CD8-positive, alpha-beta memory T cell (primary cell): ENCODE data around the gene PLCZ1. TPM values are rescaled to one million over a fixed set of nuclear protein-coding genes. Genes with fewer than 3 reads are reported as not detected.

Experiments
- CTCF ChIA-PET: fragments of 350-600 bp; sonication (Branson Sonifier 250); formaldehyde crosslinking; loops from one replicate; lab custom pipeline; 2021; ENCODE audit warnings: antibody characterized with exemption; lab: Charles Lee
- POLR2A ChIA-PET: fragments of 350-600 bp; sonication (Branson Sonifier 250); formaldehyde crosslinking; loops from one replicate; lab custom pipeline; 2021; ENCODE audit warnings: antibody characterized with exemption; lab: Charles Lee
- DNase-seq, 5 donors: peaks; one replicate each; pipeline versions ENCODE4 v3.0.0 to v3.0.0-alpha.2; 2020 to 2022; ENCODE audit warnings: mixed read lengths in 1 of 5
- H3K27ac ChIP-seq: one replicate; pipeline ENCODE4 v1.7.0; 2013; ENCODE audit warnings: low read depth, mild to moderate bottlenecking, low read length, moderate library complexity
- H3K27me3 ChIP-seq: 2 replicates; pipeline ENCODE4 v1.7.0; 2013; ENCODE audit warnings: low read length, mild to moderate bottlenecking; ENCODE audit not compliant: insufficient read depth, poor library complexity, severe bottlenecking
- H3K36me3 ChIP-seq: 2 replicates; pipeline ENCODE4 v1.7.0; 2013; ENCODE audit warnings: mild to moderate bottlenecking, low read length, moderate library complexity; ENCODE audit not compliant: insufficient read depth
- H3K4me1 ChIP-seq: 2 replicates; pipeline ENCODE4 v1.7.0; 2013; ENCODE audit warnings: mild to moderate bottlenecking, low read length, moderate library complexity; ENCODE audit not compliant: insufficient read depth
- H3K4me3 ChIP-seq: 2 replicates; pipeline ENCODE4 v1.7.0; 2013; ENCODE audit warnings: mild to moderate bottlenecking, low read length
- H3K9me3 ChIP-seq: 2 replicates; pipeline ENCODE4 v1.7.0; 2013; ENCODE audit warnings: mild to moderate bottlenecking, low read length
- H3K27ac Mint-ChIP-seq, 8 donors: one replicate each; pipeline ENCODE4 v1.8.0; 2020 to 2021; ENCODE audit warnings: mixed read lengths in 8 of 8, mild to moderate bottlenecking in 6 of 8, inconsistent platforms in 3 of 8, moderate library complexity in 3 of 8
- H3K27me3 Mint-ChIP-seq, 2 donors: one replicate each; pipeline ENCODE4 v1.8.0; 2020 to 2021; ENCODE audit warnings: mixed read lengths in 2 of 2, mild to moderate bottlenecking in 1 of 2, moderate library complexity in 1 of 2
- H3K36me3 Mint-ChIP-seq, 3 donors: one replicate each; pipeline ENCODE4 v1.8.0; 2020 to 2021; ENCODE audit warnings: mixed read lengths in 3 of 3, inconsistent platforms in 1 of 3, mild to moderate bottlenecking in 1 of 3
- H3K4me1 Mint-ChIP-seq, 3 donors: one replicate each; pipeline ENCODE4 v1.8.0; 2020 to 2021; ENCODE audit warnings: mixed read lengths in 3 of 3, inconsistent platforms in 1 of 3, mild to moderate bottlenecking in 1 of 3
- H3K4me3 Mint-ChIP-seq, 7 donors: one replicate each; pipeline ENCODE4 v1.8.0; 2020 to 2021; ENCODE audit warnings: mixed read lengths in 7 of 7, mild to moderate bottlenecking in 6 of 7, moderate library complexity in 4 of 7, inconsistent platforms in 2 of 7
- H3K9me3 Mint-ChIP-seq, 5 donors: one replicate each; pipeline ENCODE4 v1.8.0; 2020 to 2022; ENCODE audit warnings: mixed read lengths in 5 of 5, mild to moderate bottlenecking in 3 of 5, moderate library complexity in 2 of 5, inconsistent platforms in 1 of 5
- polyA plus RNA-seq: library from polyadenylated mRNA; unstranded; fragments of 300-500 nt; fragmentation: Illumina TruSeq; gene quantifications from one replicate; pipeline ENCODE4 v1.2.3, GENCODE V29; 2021
- total RNA-seq, 2 experiments: library from RNA; stranded (reverse); gene quantifications; one replicate each; pipeline ENCODE4 v1.2.3, GENCODE V29; 2021

Gene PLCZ1
- total and polyA plus RNA-seq, 3 experiments from 2014 or later, result not detected

GRCh38 chr12:18676141-18676540, 61.7 kb downstream of the PLCZ1 start:
- H3K27ac ChIP-seq, result no peak overlapping the region
- no peaks in the 10 kb centered on the region for H3K36me3 ChIP-seq
- Mint-ChIP-seq H3K4me1 (no peaks in the 10 kb centered on the region), H3K4me3 (no peak overlapping the region), H3K9me3 (peaks cover 0 to 11% (median 0%) of the 10 kb centered on the region in 5 donors), H3K27me3 (no peaks in the 10 kb centered on the region), H3K27ac (no peak overlapping the region), H3K36me3 (no peaks in the 10 kb centered on the region)
- ChIA-PET CTCF (no interaction called here), POLR2A (no interaction called here)
- H3K9me3 ChIP-seq, result no peaks in the 10 kb centered on the region
- H3K4me3 ChIP-seq, result no peak overlapping the region
- no peaks in the 10 kb centered on the region for H3K4me1 ChIP-seq
- DNase-seq, result no peak
- H3K27me3 ChIP-seq, result no peaks in the 10 kb centered on the region

DNA sequence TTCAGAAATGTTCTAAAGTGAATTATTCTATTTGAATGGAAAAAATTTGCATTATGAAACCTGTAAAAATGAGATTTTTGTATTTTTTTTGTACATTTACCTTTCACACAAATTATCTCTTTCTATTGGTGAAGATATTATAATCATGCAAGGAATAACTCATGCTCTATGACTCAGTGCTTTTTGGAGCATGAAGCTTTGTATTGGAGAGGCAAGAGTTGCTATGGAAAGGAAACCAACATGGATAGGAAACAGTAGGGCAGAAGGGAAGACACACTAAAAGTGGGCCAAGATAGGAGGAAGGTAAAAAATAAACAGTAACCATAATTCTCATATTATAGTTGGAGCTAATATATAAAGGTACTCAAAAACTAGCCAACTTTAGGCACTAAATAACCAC, 79.0 kb downstream of the PLCZ1 start:
- Mint-ChIP-seq H3K36me3 (no peaks in the 10 kb centered on the region), H3K4me1 (no peaks in the 10 kb centered on the region)

GRCh38 chr12:18658179-18658578, 79.6 kb downstream of the PLCZ1 start:
- CTCF ChIA-PET, result no interaction called here
- Histone ChIP-seq H3K36me3 (no peaks in the 10 kb centered on the region), H3K27me3 (no peaks in the 10 kb centered on the region), H3K27ac (no peak overlapping the region), H3K9me3 (no peaks in the 10 kb centered on the region), H3K4me3 (no peak overlapping the region), H3K4me1 (no peaks in the 10 kb centered on the region)
- Mint-ChIP-seq H3K27ac (no peak overlapping the region), H3K4me1 (no peaks in the 10 kb centered on the region), H3K36me3 (no peaks in the 10 kb centered on the region), H3K27me3 (no peaks in the 10 kb centered on the region), H3K9me3 (peaks cover 17 to 43% (median 21%) of the 10 kb centered on the region in 5 donors), H3K4me3 (no peak overlapping the region)
- DNase-seq, result no peak
- POLR2A ChIA-PET, result no interaction called here

More for the DNA sequence above, 79.0 kb downstream of the PLCZ1 start:
- ChIA-PET CTCF (no interaction called here), POLR2A (no interaction called here)
- no peaks in the 10 kb centered on the region for H3K27me3 ChIP-seq
- no peak for DNase-seq
- Mint-ChIP-seq H3K27me3 (no peaks in the 10 kb centered on the region), H3K27ac (no peak overlapping the region), H3K9me3 (peaks cover 17 to 43% (median 21%) of the 10 kb centered on the region in 5 donors), H3K4me3 (no peak overlapping the region)
- no peak overlapping the region for H3K4me3 ChIP-seq
- H3K9me3 ChIP-seq, result no peaks in the 10 kb centered on the region
- no peaks in the 10 kb centered on the region for H3K36me3 ChIP-seq
- H3K4me1 ChIP-seq, result no peaks in the 10 kb centered on the region
- H3K27ac ChIP-seq, result no peak overlapping the region

DNA sequence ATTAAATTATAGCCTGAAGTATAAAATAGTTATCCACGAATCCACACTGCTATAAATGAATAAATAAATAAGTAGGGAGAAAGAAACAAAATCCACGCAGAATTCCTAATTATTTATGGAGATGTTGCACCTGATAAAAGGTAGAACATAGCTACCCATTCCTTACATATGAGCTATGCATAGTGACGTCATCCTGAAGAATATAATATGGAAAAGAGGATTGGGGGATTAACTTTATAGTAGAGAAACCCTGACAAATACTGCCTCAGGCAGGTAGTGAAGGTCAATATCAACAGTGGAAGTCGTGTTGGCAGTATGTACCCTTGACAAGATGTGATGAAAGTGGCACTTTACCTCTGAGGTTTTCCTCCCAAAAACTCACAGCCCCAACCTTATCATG, 82.5 kb downstream of the PLCZ1 start:
- Histone ChIP-seq H3K27me3 (no peaks in the 10 kb centered on the region), H3K9me3 (no peaks in the 10 kb centered on the region), H3K36me3 (no peaks in the 10 kb centered on the region), H3K4me1 (no peaks in the 10 kb centered on the region), H3K4me3 (no peak overlapping the region), H3K27ac (no peak overlapping the region)
- ChIA-PET POLR2A (no interaction called here), CTCF (no interaction called here)
- DNase-seq, result no peak
- Mint-ChIP-seq H3K4me3 (no peak overlapping the region), H3K27me3 (no peaks in the 10 kb centered on the region), H3K27ac (no peak overlapping the region), H3K4me1 (no peaks in the 10 kb centered on the region), H3K36me3 (no peaks in the 10 kb centered on the region), H3K9me3 (peaks cover 8 to 35% (median 13%) of the 10 kb centered on the region in 5 donors)

- H3K36me3 ChIP-seq, result no peaks in the 10 kb centered on the region
- Mint-ChIP-seq H3K27me3 (no peaks in the 10 kb centered on the region), H3K27ac (no peak overlapping the region), H3K4me3 (no peak overlapping the region), H3K9me3 (peaks cover 8 to 31% (median 13%) of the 10 kb centered on the region in 5 donors), H3K4me1 (no peaks in the 10 kb centered on the region), H3K36me3 (no peaks in the 10 kb centered on the region)
- H3K4me1 ChIP-seq, result no peaks in the 10 kb centered on the region
- H3K4me3 ChIP-seq, result no peak overlapping the region
- ChIA-PET CTCF (no interaction called here), POLR2A (no interaction called here)
- no peaks in the 10 kb centered on the region for H3K27me3 ChIP-seq
- H3K27ac ChIP-seq, result no peak overlapping the region
- DNase-seq, result no peak
- H3K9me3 ChIP-seq, result no peaks in the 10 kb centered on the region
Observed at GRCh38 chr12:18653465-18653864, 84.3 kb downstream of the PLCZ1 start.

DNA sequence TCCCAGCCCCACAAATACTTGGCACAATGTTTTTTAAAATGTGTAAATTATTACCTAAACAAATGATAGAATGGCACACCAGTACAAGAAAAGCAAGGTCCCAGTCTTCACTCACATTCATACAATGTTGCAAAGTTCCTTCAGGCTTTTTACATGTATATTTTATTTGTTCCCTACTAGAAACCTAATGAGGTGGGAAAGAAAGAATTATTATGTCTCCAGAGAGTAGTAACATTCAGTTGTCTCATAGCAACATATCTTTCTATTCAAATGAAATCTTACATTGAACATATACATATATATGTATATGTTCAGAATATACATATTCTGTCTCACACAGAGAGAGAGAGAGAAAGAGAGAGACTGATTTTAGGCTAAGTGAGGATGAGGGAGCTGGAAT, 85.2 kb downstream of the PLCZ1 start:
- no peaks in the 10 kb centered on the region for H3K9me3 ChIP-seq
- no peak overlapping the region for H3K4me3 Mint-ChIP-seq
- POLR2A ChIA-PET, result no interaction called here

GRCh38 chr12:18651525-18651924, 86.3 kb downstream of the PLCZ1 start:
- Mint-ChIP-seq H3K9me3 (peaks cover 1 to 16% (median 5%) of the 10 kb centered on the region in 5 donors), H3K4me3 (no peak overlapping the region), H3K27ac (no peak overlapping the region), H3K36me3 (no peaks in the 10 kb centered on the region), H3K4me1 (no peaks in the 10 kb centered on the region), H3K27me3 (no peaks in the 10 kb centered on the region)
- Histone ChIP-seq H3K9me3 (no peaks in the 10 kb centered on the region), H3K4me3 (no peak overlapping the region), H3K4me1 (no peaks in the 10 kb centered on the region), H3K27ac (no peak overlapping the region), H3K27me3 (no peaks in the 10 kb centered on the region), H3K36me3 (no peaks in the 10 kb centered on the region)
- ChIA-PET POLR2A (no interaction called here), CTCF (no interaction called here)
- no peak for DNase-seq

More for the DNA sequence above, 85.2 kb downstream of the PLCZ1 start:
- Mint-ChIP-seq H3K27me3 (no peaks in the 10 kb centered on the region), H3K36me3 (no peaks in the 10 kb centered on the region), H3K9me3 (peaks cover 8 to 25% (median 11%) of the 10 kb centered on the region in 5 donors), H3K4me1 (no peaks in the 10 kb centered on the region), H3K27ac (no peak overlapping the region)
- no peak overlapping the region for H3K27ac ChIP-seq
- no peaks in the 10 kb centered on the region for H3K27me3 ChIP-seq
- CTCF ChIA-PET, result no interaction called here
- H3K4me1 ChIP-seq, result no peaks in the 10 kb centered on the region
- H3K4me3 ChIP-seq, result no peak overlapping the region
- no peak for DNase-seq
- H3K36me3 ChIP-seq, result no peaks in the 10 kb centered on the region

- H3K9me3 ChIP-seq, result no peaks in the 10 kb centered on the region
- no peaks in the 10 kb centered on the region for H3K4me1 Mint-ChIP-seq
- peaks cover 0 to 2% (median 0%) of the 10 kb centered on the region in 5 donors for H3K9me3 Mint-ChIP-seq
- H3K27ac ChIP-seq, result no peak overlapping the region
- H3K36me3 ChIP-seq, result no peaks in the 10 kb centered on the region
- ChIA-PET POLR2A (no interaction called here), CTCF (no interaction called here)
- H3K27ac Mint-ChIP-seq, result no peak overlapping the region
- no peaks in the 10 kb centered on the region for H3K4me1 ChIP-seq
- no peak for DNase-seq
- H3K27me3 ChIP-seq, result no peaks in the 10 kb centered on the region
- H3K36me3 Mint-ChIP-seq, result no peaks in the 10 kb centered on the region
- peaks cover 0 to 1% of the 10 kb centered on the region in 2 donors for H3K27me3 Mint-ChIP-seq
- no peak overlapping the region for H3K4me3 ChIP-seq
- H3K4me3 Mint-ChIP-seq, result no peak overlapping the region
Observed at GRCh38 chr12:18646286-18646890, 91.4 kb downstream of the PLCZ1 start.
